Measurements from ENCODE around the gene IGLL5. TPM values are rescaled to one million over a fixed set of nuclear protein-coding genes. Genes with fewer than 3 reads are reported as not detected.
A peak's percentile ranks its signal among the peaks of the same experiment; 100 is the strongest.
"Not testable (repeated sequence)": the region's sequence is repeated elsewhere in the genome, so short reads cannot be mapped to it uniquely, and the experiment has no call there.

Gene IGLL5
- total and polyA plus RNA-seq, 11 donors, result 0.23 to 2.6 (median 0.78) TPM; not detected in 4

- DNase-seq (peak in 1 of 5 donors; percentile 26), ATAC-seq (no peak)
- 87 to 92% (median 91%) methylated on average over 7 of the region's 7 CpGs for WGBS, 4 donors
- no peaks in the 10 kb centered on the region for H3K27me3 ChIP-seq
- TF ChIP-seq CTCF (IDR thresholded peaks at IDR 0.05) (no peak), POLR2A (IDR thresholded peaks at IDR 0.05) (no peak)
- no peaks in the 10 kb centered on the region for H3K9me3 ChIP-seq
- intact Hi-C loops (cut with DNase I), result no loop called here
- H3K27ac ChIP-seq, result no peak overlapping the region
- no peaks in the 10 kb centered on the region for H3K36me3 ChIP-seq
- no peaks in the 10 kb centered on the region for H3K4me1 ChIP-seq
- no peak overlapping the region for H3K4me3 ChIP-seq
Observed at GRCh38 chr22:22919041-22919440, 31.4 kb downstream of the IGLL5 start.

- ATAC-seq, result no peak
- intact Hi-C loops (cut with DNase I), result no loop called here
- no peaks in the 10 kb centered on the region for H3K27me3 ChIP-seq
- TF ChIP-seq CTCF (IDR thresholded peaks at IDR 0.05) (no peak), POLR2A (IDR thresholded peaks at IDR 0.05) (no peak)
- no peaks in the 10 kb centered on the region for H3K36me3 ChIP-seq
- DNase-seq, result peak in 1 of 5 donors; percentile 25
- H3K4me3 ChIP-seq, result no peak overlapping the region
- H3K27ac ChIP-seq, result no peak overlapping the region
- WGBS, 4 donors, result 92 to 97% (median 95%) methylated on average over 7 of the region's 7 CpGs
- H3K4me1 ChIP-seq, result no peaks in the 10 kb centered on the region
- no peaks in the 10 kb centered on the region for H3K9me3 ChIP-seq
Observed at GRCh38 chr22:22920104-22920654, 32.6 kb downstream of the IGLL5 start.

GRCh38 chr22:22920910-22921550 lies 33.4 kb downstream of the IGLL5 start:
- no peaks in the 10 kb centered on the region for H3K27me3 ChIP-seq
- no peaks in the 10 kb centered on the region for H3K9me3 ChIP-seq
- DNase-seq (peak in 1 of 5 donors; percentile 37), ATAC-seq (no peak)
- no peak overlapping the region for H3K4me3 ChIP-seq
- H3K4me1 ChIP-seq, result no peaks in the 10 kb centered on the region
- H3K27ac ChIP-seq, result no peak overlapping the region
- TF ChIP-seq CTCF (IDR thresholded peaks at IDR 0.05) (no peak), POLR2A (IDR thresholded peaks at IDR 0.05) (no peak)
- no peaks in the 10 kb centered on the region for H3K36me3 ChIP-seq
- intact Hi-C loops (cut with DNase I), result no loop called here
- WGBS, 4 donors, result 78 to 88% (median 84%) methylated on average over 13 of the region's 13 CpGs

- no peak for DNase-seq
Observed at GRCh38 chr22:22921575-22921974, 34.0 kb downstream of the IGLL5 start.

GRCh38 chr22:22922092-22922953 lies 34.7 kb downstream of the IGLL5 start:
- peak in 1 of 5 donors; percentile 28 for DNase-seq
- H3K36me3 ChIP-seq, result not testable (repeated sequence)
- WGBS, 4 donors, result 82 to 90% (median 88%) methylated on average over 10 to 16 of the region's 16 CpGs

More at GRCh38 chr22:22921575-22921974, 34.0 kb downstream of the IGLL5 start:
- Histone ChIP-seq H3K4me3 (no peak overlapping the region), H3K36me3 (no peaks in the 10 kb centered on the region), H3K27ac (no peak overlapping the region), H3K4me1 (no peaks in the 10 kb centered on the region), H3K27me3 (no peaks in the 10 kb centered on the region), H3K9me3 (no peaks in the 10 kb centered on the region)
- ATAC-seq, result no peak
- intact Hi-C loops (cut with DNase I), result no loop called here
- TF ChIP-seq CTCF (IDR thresholded peaks at IDR 0.05), result no peak
- TF ChIP-seq POLR2A (IDR thresholded peaks at IDR 0.05), result no peak
- WGBS, 4 donors, result 72 to 80% (median 77%) methylated on average over 8 of the region's 8 CpGs

More at GRCh38 chr22:22922092-22922953, 34.7 kb downstream of the IGLL5 start:
- H3K4me1 ChIP-seq; H3K9me3 ChIP-seq; H3K4me3 ChIP-seq; ATAC-seq; H3K27ac ChIP-seq; intact Hi-C loops (cut with DNase I); H3K27me3 ChIP-seq: not testable (repeated sequence)

Data from heart left ventricle (tissue), 16 donors.